T-helper 1 cell (primary cell): ENCODE measurements around the gene ST6GALNAC4.

ENCODE experiments used
- DNase-seq, 5 donors: peaks; one replicate each; pipeline ENCODE4 v3.0.0-alpha.2; 2012 to 2020

ST6GALNAC4 gene

GRCh38 chr9:127868278-127868902 lies 48.5 kb downstream of the ST6GALNAC4 start:
- DNase-seq = no peak

- DNase-seq = no peak
These were observed 49.2 kb downstream of the ST6GALNAC4 start for GRCh38 chr9:127867356-127868277.

DNA sequence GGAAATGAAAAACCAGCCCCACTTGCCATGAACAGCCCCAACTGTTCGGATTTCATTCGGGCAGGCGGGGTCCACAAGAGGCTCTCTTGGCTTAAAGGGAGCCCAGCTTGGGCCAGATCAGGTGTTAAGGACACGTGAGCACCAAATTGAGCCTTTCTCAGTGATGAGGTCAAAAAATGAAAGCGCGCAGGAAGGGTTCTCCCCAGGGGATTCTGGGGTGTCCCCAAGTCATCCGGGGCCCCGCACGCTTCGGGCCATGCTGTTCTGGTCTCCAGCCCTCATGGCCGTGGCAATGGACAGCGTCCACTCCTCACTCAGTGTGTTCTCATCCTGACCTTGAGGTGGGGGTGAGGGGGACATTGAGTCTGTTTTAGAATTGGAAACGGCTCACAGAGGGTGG lies 50.3 kb downstream of the ST6GALNAC4 start:
- DNase-seq = no peak

DNA sequence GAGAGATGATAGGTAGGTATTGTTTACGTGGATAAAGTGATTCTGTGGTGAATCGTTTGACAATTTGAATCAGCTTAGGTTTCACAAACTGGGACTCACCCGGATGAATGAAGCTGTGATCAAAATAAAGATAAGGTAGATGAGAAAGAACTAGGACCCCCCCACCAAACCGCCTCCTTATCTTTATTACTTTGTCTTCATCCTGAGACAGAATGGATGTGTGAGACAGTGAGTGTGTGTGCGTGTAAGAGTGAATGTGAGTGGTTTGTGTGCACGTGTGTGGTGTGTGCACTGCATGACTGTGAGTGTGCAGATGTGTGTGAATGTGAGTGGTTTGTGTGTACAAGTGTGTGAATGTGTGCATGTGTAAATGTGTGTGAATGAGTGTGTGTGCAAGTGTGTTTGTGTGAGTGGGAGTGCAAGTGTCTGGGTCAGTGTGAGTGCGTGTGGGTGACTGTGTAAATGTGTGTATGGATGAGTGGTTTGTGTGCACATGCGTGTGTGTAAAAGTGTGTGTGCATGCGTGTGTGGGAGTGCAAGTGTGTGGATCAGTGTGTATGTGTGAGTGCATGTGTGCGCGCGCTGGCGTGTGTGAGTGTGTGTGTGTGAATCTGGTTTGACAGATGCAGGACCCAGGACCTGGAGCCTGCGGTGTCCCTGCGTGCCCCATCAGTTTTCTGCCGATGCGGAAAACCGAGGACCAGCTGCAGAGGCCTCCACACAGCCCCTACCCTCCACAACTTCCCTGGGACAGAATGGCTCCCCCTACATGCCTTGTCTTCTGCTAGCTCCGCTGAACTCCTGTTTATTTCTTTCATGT lies 51.0 kb downstream of the ST6GALNAC4 start:
- peak in 1 of 5 donors; percentile 51 for DNase-seq

- no peak for DNase-seq
These were observed 53.6 kb downstream of the ST6GALNAC4 start for GRCh38 chr9:127863191-127863621.

DNA sequence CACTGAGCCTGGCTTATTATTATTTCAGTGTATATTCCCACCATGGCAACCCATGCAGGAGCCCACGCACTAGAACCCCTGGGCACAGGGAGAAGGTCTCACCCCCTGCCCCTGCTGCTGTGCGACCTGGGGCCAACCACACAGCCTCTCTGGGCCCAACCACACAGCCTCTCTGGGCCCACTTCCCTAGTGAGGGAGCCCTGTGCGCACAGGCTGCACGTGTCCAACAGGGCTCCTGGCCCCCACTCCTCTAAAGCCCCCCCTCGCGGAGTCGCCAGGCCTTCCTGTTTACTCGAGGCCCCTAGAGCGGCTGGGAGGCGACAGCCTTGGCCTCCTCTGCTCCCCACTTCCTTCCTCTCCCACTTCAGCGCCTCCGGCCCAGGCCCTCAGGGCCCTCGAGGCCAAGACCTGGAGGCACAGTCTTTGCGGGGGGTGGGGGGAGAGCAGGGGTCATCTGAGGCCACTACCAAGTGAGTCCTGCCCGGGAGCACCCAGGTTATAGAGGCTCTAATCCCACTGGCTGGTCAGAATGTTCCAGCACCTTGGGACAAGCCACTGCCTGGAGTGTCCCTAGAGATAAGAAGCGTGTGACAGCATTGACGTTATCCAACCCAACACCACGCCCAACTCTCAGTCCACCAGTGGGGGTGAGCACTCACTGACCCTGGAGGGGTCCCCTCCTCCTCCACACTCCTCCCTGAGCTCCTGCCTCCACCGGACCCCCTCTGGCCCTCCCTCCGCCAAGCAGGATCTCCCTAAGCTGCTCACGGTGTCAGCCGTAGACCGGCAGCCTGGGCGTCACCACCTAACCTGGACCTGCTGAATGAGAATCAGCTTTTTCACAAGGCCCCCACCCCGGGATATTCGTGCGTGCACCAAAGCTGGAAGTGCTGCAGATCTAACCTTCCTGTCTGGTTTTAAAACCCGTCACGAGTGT lies 54.5 kb downstream of the ST6GALNAC4 start:
- peak in 4 of 5 donors; percentile 11 to 58 (median 34) for DNase-seq

- no peak for DNase-seq
These were observed 56.1 kb downstream of the ST6GALNAC4 start for GRCh38 chr9:127860779-127861178.

GRCh38 chr9:127860260-127860659 lies 56.6 kb downstream of the ST6GALNAC4 start:
- no peak for DNase-seq

GRCh38 chr9:127858041-127858512 lies 58.8 kb downstream of the ST6GALNAC4 start:
- no peak for DNase-seq
